HepG2 (cell line): Measurements from ENCODE around the gene DLEC1. TPM values are rescaled to one million over a fixed set of nuclear protein-coding genes. Genes with fewer than 3 reads are reported as not detected.

ENCODE experiments used
- CBX1 ChIP-seq: IDR thresholded peaks from one replicate; pipeline ENCODE4 v1.6.1; 2016; ENCODE audit warnings: antibody characterized with exemption, low read depth
- ELF3 ChIP-seq: IDR thresholded peaks from 2 replicates; pipeline ENCODE4 v1.6.1; 2016; ENCODE audit warnings: missing genetic modification reagents, missing compliant biosample characterization
- NCOA5 ChIP-seq: sonication (generic); formaldehyde crosslinking; IDR thresholded peaks from 2 replicates; pipeline ENCODE4 v1.4.0; 2020; ENCODE audit warnings: missing genetic modification reagents
- NFAT5 ChIP-seq: sonication (generic); formaldehyde crosslinking; IDR thresholded peaks from 2 replicates; pipeline ENCODE4 v1.4.0; 2020; ENCODE audit warnings: missing genetic modification reagents
- RAD51 ChIP-seq: fragments of 450-650 bp; IDR thresholded peaks from 2 replicates; pipeline ENCODE4 v1.6.1; 2016; ENCODE audit warnings: borderline replicate concordance
- ZBTB7A ChIP-seq: sonication (generic); formaldehyde crosslinking; IDR thresholded peaks from 2 replicates; pipeline ENCODE4 v1.8.0; 2022; ENCODE audit warnings: mild to moderate bottlenecking, missing genetic modification reagents
- ZNF572 ChIP-seq: sonication (generic); formaldehyde crosslinking; IDR thresholded peaks from 2 replicates; pipeline ENCODE4 v1.5.1; 2020; ENCODE audit warnings: mild to moderate bottlenecking, missing genetic modification reagents
- ZNF766 ChIP-seq: sonication (generic); formaldehyde crosslinking; IDR thresholded peaks from 2 replicates; pipeline ENCODE4 v1.5.0; 2020; ENCODE audit warnings: missing genetic modification reagents, borderline replicate concordance
- ZSCAN25 ChIP-seq: sonication (generic); formaldehyde crosslinking; IDR thresholded peaks from 2 replicates; pipeline ENCODE4 v1.8.0; 2022; ENCODE audit warnings: mild to moderate bottlenecking, missing genetic modification reagents
- ZSCAN9 ChIP-seq: IDR thresholded peaks from 2 replicates; pipeline ENCODE4 v1.6.1; 2016; ENCODE audit warnings: borderline replicate concordance
- polyA plus RNA-seq, 8 experiments: library from polyadenylated mRNA; depleted of rRNA in 3 of 8; stranded (reverse) in 7 of 8; unstranded in 1 of 8; fragments of >200 nt; fragmentation: Illumina TruSeq in 4 of 8; extraction: Trizol in 4 of 8; gene quantifications; 2 replicates each; pipeline versions ENCODE4 v1.2.1 to v1.2.3, GENCODE V29; 2011 to 2016; ENCODE audit warnings: low read depth in 4 of 8, missing spikeins in 1 of 8, mixed read lengths in 1 of 8; ENCODE audit not compliant: insufficient read depth in 1 of 8
- total RNA-seq, 5 experiments: library from RNA; depleted of rRNA; stranded (reverse); fragments of >200 nt; fragmentation: Illumina TruSeq; extraction: Trizol; gene quantifications; 2 replicates each; pipeline ENCODE4 v1.2.3, GENCODE V29; 2016; ENCODE audit warnings: low read depth in 1 of 5
- TF ChIP-seq, protein P1 (sequence below): IDR thresholded peaks from 2 replicates; pipeline ENCODE4 v1.4.0; 2020; ENCODE audit warnings: mild to moderate bottlenecking, missing genetic modification reagents
- TF ChIP-seq, protein P2 (sequence below): sonication (generic); formaldehyde crosslinking; IDR thresholded peaks from 2 replicates; pipeline ENCODE4 v1.4.0; 2020; ENCODE audit warnings: missing genetic modification reagents, mild to moderate bottlenecking, borderline replicate concordance
- TF ChIP-seq, protein P3 (sequence below): sonication (generic); formaldehyde crosslinking; IDR thresholded peaks from 2 replicates; pipeline ENCODE4 v1.8.0; 2022; ENCODE audit warnings: missing genetic modification reagents, mild to moderate bottlenecking, borderline replicate concordance
- TF ChIP-seq, protein P4 (sequence below): sonication (generic); formaldehyde crosslinking; IDR thresholded peaks from 2 replicates; pipeline ENCODE4 v1.9.0; 2022; ENCODE audit warnings: missing genetic modification reagents, mild to moderate bottlenecking, borderline replicate concordance

The DLEC1 gene
- total and polyA plus RNA-seq, 2 of the 13 experiments (the other 11 are each of a cell fraction or from before 2014, with no cell fraction given), result 0.09 TPM; not detected in 1

- TF ChIP-seq, protein P1, sequence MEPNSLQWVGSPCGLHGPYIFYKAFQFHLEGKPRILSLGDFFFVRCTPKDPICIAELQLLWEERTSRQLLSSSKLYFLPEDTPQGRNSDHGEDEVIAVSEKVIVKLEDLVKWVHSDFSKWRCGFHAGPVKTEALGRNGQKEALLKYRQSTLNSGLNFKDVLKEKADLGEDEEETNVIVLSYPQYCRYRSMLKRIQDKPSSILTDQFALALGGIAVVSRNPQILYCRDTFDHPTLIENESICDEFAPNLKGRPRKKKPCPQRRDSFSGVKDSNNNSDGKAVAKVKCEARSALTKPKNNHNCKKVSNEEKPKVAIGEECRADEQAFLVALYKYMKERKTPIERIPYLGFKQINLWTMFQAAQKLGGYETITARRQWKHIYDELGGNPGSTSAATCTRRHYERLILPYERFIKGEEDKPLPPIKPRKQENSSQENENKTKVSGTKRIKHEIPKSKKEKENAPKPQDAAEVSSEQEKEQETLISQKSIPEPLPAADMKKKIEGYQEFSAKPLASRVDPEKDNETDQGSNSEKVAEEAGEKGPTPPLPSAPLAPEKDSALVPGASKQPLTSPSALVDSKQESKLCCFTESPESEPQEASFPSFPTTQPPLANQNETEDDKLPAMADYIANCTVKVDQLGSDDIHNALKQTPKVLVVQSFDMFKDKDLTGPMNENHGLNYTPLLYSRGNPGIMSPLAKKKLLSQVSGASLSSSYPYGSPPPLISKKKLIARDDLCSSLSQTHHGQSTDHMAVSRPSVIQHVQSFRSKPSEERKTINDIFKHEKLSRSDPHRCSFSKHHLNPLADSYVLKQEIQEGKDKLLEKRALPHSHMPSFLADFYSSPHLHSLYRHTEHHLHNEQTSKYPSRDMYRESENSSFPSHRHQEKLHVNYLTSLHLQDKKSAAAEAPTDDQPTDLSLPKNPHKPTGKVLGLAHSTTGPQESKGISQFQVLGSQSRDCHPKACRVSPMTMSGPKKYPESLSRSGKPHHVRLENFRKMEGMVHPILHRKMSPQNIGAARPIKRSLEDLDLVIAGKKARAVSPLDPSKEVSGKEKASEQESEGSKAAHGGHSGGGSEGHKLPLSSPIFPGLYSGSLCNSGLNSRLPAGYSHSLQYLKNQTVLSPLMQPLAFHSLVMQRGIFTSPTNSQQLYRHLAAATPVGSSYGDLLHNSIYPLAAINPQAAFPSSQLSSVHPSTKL (CRISPR knock-in tag), result 0 out of 2 replicates have a peak, but pooled peaks have one; percentile 13
- TF ChIP-seq ZNF572 (CRISPR knock-in tag) (peak; percentile 68; the same call in 1 of the 2 replicates), NFAT5 (CRISPR knock-in tag) (no peak), RAD51 (no peak), CBX1 (no peak), ZBTB7A (peak; percentile 77; the same call in 1 of the 2 replicates), ELF3 (CRISPR knock-in tag) (peak; percentile 37; the same call in 1 of the 2 replicates), ZSCAN25 (peak; percentile 78), NCOA5 (no peak), ZNF766 (CRISPR knock-in tag) (no peak), ZSCAN9 (CRISPR knock-in tag) (0 out of 2 replicates have a peak, but pooled peaks have one; percentile 14)
- TF ChIP-seq, protein P2, sequence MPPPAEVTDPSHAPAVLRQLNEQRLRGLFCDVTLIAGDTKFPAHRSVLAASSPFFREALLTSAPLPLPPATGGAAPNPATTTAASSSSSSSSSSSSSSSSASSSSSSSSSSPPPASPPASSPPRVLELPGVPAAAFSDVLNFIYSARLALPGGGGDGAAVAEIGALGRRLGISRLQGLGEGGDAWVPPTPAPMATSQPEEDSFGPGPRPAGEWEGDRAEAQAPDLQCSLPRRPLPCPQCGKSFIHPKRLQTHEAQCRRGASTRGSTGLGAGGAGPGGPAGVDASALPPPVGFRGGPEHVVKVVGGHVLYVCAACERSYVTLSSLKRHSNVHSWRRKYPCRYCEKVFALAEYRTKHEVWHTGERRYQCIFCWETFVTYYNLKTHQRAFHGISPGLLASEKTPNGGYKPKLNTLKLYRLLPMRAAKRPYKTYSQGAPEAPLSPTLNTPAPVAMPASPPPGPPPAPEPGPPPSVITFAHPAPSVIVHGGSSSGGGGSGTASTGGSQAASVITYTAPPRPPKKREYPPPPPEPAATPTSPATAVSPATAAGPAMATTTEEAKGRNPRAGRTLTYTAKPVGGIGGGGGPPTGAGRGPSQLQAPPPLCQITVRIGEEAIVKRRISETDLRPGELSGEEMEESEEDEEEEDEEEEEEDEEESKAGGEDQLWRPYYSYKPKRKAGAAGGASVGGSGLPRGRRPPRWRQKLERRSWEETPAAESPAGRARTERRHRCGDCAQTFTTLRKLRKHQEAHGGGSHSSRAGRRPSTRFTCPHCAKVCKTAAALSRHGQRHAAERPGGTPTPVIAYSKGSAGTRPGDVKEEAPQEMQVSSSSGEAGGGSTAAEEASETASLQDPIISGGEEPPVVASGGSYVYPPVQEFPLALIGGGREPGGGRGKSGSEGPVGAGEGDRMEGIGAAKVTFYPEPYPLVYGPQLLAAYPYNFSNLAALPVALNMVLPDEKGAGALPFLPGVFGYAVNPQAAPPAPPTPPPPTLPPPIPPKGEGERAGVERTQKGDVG (CRISPR knock-in tag), result no peak
- TF ChIP-seq, protein P3, sequence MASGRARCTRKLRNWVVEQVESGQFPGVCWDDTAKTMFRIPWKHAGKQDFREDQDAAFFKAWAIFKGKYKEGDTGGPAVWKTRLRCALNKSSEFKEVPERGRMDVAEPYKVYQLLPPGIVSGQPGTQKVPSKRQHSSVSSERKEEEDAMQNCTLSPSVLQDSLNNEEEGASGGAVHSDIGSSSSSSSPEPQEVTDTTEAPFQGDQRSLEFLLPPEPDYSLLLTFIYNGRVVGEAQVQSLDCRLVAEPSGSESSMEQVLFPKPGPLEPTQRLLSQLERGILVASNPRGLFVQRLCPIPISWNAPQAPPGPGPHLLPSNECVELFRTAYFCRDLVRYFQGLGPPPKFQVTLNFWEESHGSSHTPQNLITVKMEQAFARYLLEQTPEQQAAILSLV (CRISPR knock-in tag), result 0 out of 2 replicates have a peak, but pooled peaks have one; percentile 41
- TF ChIP-seq, protein P4, sequence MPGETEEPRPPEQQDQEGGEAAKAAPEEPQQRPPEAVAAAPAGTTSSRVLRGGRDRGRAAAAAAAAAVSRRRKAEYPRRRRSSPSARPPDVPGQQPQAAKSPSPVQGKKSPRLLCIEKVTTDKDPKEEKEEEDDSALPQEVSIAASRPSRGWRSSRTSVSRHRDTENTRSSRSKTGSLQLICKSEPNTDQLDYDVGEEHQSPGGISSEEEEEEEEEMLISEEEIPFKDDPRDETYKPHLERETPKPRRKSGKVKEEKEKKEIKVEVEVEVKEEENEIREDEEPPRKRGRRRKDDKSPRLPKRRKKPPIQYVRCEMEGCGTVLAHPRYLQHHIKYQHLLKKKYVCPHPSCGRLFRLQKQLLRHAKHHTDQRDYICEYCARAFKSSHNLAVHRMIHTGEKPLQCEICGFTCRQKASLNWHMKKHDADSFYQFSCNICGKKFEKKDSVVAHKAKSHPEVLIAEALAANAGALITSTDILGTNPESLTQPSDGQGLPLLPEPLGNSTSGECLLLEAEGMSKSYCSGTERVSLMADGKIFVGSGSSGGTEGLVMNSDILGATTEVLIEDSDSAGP (CRISPR knock-in tag), result peak; percentile 40; the same call in 1 of the 2 replicates
Measured at GRCh38 chr3:38003371-38003816, 35.6 kb upstream of the DLEC1 start (continued).
